Measurements from ENCODE around the gene ANKRD34A.

DNA sequence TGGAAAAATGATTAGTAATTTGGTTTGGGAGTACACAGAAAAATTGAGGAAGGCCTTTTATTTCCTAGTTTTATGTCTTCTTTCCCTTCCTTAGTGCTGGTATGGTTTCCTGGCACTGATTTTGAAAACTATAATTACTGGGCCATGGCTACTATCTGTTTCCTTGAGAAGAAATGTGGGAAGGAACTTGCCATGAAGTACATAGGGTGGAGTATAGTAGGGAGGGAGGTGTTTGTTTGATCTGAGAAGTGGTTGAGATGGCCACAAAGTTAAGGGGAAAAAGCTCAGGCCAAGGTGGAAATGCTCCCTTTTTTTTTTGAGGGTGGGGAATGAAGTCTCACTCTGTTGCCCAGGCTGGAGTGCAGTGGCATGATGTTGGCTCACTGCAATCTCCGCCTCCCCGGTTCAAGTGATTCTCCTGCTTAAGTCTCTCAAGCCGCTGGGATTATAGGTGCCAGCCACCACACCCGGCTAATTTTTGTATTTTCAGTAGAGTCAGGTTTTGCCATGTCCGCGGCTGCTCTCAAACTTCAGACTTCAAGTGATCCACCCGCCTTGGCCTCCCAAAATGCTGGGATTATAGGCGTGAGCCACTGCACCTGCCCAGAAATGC lies 45.9 kb upstream of the ANKRD34A start:
- TF ChIP-seq, protein P1, sequence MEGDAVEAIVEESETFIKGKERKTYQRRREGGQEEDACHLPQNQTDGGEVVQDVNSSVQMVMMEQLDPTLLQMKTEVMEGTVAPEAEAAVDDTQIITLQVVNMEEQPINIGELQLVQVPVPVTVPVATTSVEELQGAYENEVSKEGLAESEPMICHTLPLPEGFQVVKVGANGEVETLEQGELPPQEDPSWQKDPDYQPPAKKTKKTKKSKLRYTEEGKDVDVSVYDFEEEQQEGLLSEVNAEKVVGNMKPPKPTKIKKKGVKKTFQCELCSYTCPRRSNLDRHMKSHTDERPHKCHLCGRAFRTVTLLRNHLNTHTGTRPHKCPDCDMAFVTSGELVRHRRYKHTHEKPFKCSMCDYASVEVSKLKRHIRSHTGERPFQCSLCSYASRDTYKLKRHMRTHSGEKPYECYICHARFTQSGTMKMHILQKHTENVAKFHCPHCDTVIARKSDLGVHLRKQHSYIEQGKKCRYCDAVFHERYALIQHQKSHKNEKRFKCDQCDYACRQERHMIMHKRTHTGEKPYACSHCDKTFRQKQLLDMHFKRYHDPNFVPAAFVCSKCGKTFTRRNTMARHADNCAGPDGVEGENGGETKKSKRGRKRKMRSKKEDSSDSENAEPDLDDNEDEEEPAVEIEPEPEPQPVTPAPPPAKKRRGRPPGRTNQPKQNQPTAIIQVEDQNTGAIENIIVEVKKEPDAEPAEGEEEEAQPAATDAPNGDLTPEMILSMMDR (IDR thresholded peaks at IDR 0.05): no peak
- no peak for TF ChIP-seq POLR2A (IDR thresholded peaks at IDR 0.05)
